ENCODE data around the gene CHADL. TPM values are rescaled to one million over a fixed set of nuclear protein-coding genes. Genes with fewer than 3 reads are reported as not detected.

CHADL gene
- total RNA-seq, 1 donor from 2014 or later, result 0.61 TPM

DNA sequence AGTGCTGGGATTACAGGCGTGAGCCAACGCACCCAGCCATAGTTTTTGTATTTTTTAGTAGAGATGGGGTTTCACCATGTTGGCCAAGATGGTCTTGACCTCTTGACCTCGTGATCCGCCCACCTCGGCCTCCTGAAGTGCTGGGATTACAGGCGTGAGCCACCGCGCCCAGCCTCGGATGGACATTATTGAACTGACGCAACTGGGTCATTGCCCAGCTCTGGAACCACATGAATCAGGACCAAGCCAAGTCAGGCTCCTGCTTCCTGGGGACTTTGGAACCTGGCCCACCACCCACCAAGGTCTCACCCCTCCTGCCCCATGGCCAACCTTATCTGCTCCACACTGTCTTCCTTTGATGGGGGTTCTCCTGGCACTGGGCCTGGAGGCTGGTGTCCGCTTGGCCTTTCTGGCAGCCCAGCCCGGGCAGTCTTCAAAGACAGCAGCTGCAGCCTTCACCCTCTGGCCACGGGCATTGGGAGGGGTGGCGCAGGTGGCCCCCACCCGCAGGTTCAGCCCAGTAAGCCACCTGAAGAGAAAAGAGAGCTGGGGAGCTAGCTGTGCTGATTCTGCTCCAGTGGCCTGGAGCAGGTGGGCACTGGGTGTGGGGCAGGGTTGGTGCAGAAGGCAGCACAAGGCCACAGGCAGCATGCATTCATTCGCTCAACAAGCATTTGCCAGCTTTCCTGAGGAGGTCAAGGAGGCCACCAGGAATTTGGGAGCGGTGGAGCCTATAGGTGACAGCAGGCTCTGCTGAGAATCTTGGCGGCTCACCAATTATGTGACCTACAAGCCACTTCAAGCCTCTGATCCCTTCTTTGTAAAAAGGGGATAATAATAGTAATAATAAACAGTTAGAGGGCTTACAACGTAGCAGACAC, 5.7 kb downstream of the CHADL start:
- no peaks in the 10 kb centered on the region for H3K9me3 Mint-ChIP-seq
- no peak for DNase-seq (ENCODE audit: low read depth, low spot score)

DNA sequence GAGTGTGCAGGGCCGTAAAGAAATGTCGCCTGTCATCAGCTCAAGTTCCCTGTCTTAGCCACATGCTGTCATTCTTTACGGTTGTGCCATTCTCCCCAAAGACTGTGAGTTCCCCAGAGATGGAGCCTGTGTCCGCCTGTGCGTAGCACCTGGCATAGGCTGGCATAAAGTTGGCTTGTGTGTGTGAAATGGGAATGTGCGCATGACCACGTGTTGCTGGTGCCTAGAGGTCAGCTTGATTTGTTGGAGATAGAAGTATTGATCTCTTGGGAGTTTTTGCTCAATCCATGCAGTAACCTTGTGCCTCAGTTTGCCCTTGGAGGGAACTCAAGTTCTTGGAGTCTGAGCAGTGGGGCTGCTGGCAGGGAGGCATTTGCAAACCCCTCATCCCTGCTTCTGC, 9.4 kb downstream of the CHADL start:
- Mint-ChIP-seq H3K9me3 (no peaks in the 10 kb centered on the region), H3K36me3 (ENCODE audit: low read depth) (no peaks in the 10 kb centered on the region), H3K27me3 (ENCODE audit: low read depth) (no peaks in the 10 kb centered on the region), H3K4me1 (no peaks in the 10 kb centered on the region), H3K27ac (ENCODE audit: unreplicated experiment) (no peak overlapping the region), H3K4me3 (no peak overlapping the region)
- TF ChIP-seq, protein P1, sequence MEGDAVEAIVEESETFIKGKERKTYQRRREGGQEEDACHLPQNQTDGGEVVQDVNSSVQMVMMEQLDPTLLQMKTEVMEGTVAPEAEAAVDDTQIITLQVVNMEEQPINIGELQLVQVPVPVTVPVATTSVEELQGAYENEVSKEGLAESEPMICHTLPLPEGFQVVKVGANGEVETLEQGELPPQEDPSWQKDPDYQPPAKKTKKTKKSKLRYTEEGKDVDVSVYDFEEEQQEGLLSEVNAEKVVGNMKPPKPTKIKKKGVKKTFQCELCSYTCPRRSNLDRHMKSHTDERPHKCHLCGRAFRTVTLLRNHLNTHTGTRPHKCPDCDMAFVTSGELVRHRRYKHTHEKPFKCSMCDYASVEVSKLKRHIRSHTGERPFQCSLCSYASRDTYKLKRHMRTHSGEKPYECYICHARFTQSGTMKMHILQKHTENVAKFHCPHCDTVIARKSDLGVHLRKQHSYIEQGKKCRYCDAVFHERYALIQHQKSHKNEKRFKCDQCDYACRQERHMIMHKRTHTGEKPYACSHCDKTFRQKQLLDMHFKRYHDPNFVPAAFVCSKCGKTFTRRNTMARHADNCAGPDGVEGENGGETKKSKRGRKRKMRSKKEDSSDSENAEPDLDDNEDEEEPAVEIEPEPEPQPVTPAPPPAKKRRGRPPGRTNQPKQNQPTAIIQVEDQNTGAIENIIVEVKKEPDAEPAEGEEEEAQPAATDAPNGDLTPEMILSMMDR (conservative IDR thresholded peaks at IDR 0.05), result no peak
- DNase-seq (ENCODE audit: low read depth, low spot score), result no peak

More for the DNA sequence above, 5.7 kb downstream of the CHADL start:
- H3K27me3 Mint-ChIP-seq (ENCODE audit: low read depth), result no peaks in the 10 kb centered on the region
- peaks cover 4% of the 10 kb centered on the region for H3K4me1 Mint-ChIP-seq
- TF ChIP-seq, protein P1 (conservative IDR thresholded peaks at IDR 0.05), result no peak
- no peak overlapping the region for H3K27ac Mint-ChIP-seq (ENCODE audit: unreplicated experiment)
- no peak overlapping the region for H3K4me3 Mint-ChIP-seq
- H3K36me3 Mint-ChIP-seq (ENCODE audit: low read depth), result no peaks in the 10 kb centered on the region

DNA sequence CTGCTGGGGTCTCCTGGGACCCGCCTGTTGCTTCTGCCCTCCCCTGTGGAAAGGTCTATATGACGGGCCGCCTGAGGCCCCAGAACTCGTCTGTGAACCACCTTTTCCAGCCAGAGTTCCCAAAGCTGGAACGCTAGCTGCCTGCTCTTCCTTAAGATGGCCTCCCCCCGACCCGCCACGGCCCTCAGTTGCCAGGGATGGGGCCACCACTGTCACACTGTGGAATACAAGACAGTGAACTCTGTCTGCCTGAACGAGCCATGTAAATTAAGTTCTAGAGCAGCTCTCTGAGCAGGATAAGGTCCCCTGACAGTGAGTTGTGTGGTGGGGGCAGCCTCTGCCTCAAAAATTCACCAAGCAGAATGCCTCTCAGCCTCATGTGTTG, 10.3 kb downstream of the CHADL start:
- Mint-ChIP-seq H3K27ac (ENCODE audit: unreplicated experiment) (peak overlapping the region; percentile 96), H3K4me3 (no peak overlapping the region), H3K9me3 (no peaks in the 10 kb centered on the region)

DNA sequence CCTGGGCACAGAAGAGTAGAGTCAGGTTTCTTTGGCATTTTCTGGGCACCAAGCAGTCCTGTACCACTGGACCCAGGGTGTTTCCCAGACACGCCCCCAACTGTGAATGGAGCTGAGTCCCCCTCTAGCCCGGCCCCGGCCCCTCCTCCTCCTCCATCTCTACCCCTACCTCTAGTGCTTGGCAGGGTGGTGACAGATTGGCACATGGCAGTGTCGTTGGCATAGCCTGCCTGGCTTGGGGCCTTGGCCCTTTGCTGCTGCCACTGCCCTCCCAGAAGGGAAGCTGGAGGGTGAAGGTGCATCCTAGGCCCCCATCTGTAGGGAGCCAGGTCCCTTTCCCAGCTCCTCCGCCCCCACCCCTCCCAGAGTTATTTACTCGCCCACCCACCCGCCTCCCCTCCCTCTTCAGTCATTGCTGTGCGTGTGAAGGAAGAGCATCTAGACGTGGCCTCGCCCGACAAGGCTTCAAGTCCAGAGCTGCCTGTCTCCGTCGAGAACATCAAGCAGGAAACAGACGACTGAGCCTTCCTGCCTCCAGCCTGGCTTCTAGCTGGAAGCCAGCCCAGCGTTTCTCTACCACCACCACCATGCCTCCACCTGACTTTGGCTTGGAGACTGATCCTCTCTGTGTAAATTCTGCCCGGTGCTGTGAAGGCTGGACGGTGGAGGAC, 10.9 kb downstream of the CHADL start:
- Mint-ChIP-seq H3K9me3 (no peaks in the 10 kb centered on the region), H3K27me3 (ENCODE audit: low read depth) (no peaks in the 10 kb centered on the region), H3K4me3 (no peak overlapping the region), H3K36me3 (ENCODE audit: low read depth) (no peaks in the 10 kb centered on the region), H3K4me1 (no peaks in the 10 kb centered on the region), H3K27ac (ENCODE audit: unreplicated experiment) (peak overlapping the region; percentile 96)
- no peak for DNase-seq (ENCODE audit: low read depth, low spot score)
- TF ChIP-seq, protein P1 (conservative IDR thresholded peaks at IDR 0.05), result no peak

More for the DNA sequence above, 10.3 kb downstream of the CHADL start:
- H3K27me3 Mint-ChIP-seq (ENCODE audit: low read depth), result no peaks in the 10 kb centered on the region
- H3K4me1 Mint-ChIP-seq, result no peaks in the 10 kb centered on the region
- DNase-seq (ENCODE audit: low read depth, low spot score), result no peak
- TF ChIP-seq, protein P1 (conservative IDR thresholded peaks at IDR 0.05), result no peak
- no peaks in the 10 kb centered on the region for H3K36me3 Mint-ChIP-seq (ENCODE audit: low read depth)

DNA sequence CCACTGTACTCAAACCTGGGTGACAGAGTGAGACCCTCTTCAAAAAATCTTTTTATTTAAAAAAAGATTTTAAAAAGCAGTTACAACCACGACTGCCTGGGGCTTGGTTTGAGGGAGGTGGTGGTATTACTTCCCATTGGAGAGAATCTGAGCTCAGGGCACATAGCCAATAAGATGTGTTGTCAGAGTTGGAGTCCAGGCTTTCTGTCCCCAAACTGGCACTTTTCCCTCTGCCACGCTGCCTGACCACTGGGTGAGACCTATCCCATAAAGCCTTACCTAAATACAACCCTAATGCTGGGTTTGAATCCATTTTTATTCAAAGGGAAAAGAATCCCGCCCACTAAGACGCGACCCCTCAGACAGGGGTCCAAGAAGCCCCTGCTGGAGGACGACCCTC, 11.5 kb downstream of the CHADL start:
- H3K36me3 Mint-ChIP-seq (ENCODE audit: low read depth), result no peaks in the 10 kb centered on the region
- DNase-seq (ENCODE audit: low read depth, low spot score), result no peak

More for the DNA sequence above, 11.5 kb downstream of the CHADL start:
- no peaks in the 10 kb centered on the region for H3K27me3 Mint-ChIP-seq (ENCODE audit: low read depth)
- TF ChIP-seq, protein P1 (conservative IDR thresholded peaks at IDR 0.05), result no peak
- no peak overlapping the region for H3K4me3 Mint-ChIP-seq
- H3K4me1 Mint-ChIP-seq, result no peaks in the 10 kb centered on the region
- H3K9me3 Mint-ChIP-seq, result no peaks in the 10 kb centered on the region
- no peak overlapping the region for H3K27ac Mint-ChIP-seq (ENCODE audit: unreplicated experiment)

Data from neural crest cell (in vitro differentiated cells).